Ectodermal cell (in vitro differentiated cells): ENCODE measurements around the gene CERT1.

Experiments
- H3K27ac ChIP-seq: 2 replicates; pipeline ENCODE4 v1.7.0; 2013; ENCODE audit warnings: mild to moderate bottlenecking, low read depth, low read length; ENCODE audit not compliant: insufficient read depth, poor library complexity, severe bottlenecking
- H3K27me3 ChIP-seq: 2 replicates; pipeline ENCODE4 v1.7.0; 2013; ENCODE audit warnings: mild to moderate bottlenecking, low read length; ENCODE audit not compliant: insufficient read depth, control insufficient read depth, poor library complexity, severe bottlenecking
- H3K36me3 ChIP-seq: one replicate; pipeline ENCODE4 v1.7.0; 2013; ENCODE audit warnings: low read length; ENCODE audit not compliant: control insufficient read depth, insufficient read depth
- H3K4me1 ChIP-seq: one replicate; pipeline ENCODE4 v1.7.0; 2013; ENCODE audit warnings: low read length; ENCODE audit not compliant: control insufficient read depth, insufficient read depth
- H3K4me3 ChIP-seq: 2 replicates; pipeline ENCODE4 v1.7.0; 2013; ENCODE audit warnings: low read depth, low read length, control low read depth; ENCODE audit not compliant: insufficient read depth
- H3K9me3 ChIP-seq: 2 replicates; pipeline ENCODE4 v1.7.0; 2013; ENCODE audit warnings: mild to moderate bottlenecking, low read length, moderate library complexity; ENCODE audit not compliant: control insufficient read depth
- WGBS, 2 experiments: methylation state at CpG; one replicate each; pipeline ENCODE4 v1.1.7; 2013; ENCODE audit warnings: missing lambda C conversion rate in 2 of 2; 5-methylcytosine and 5-hydroxymethylcytosine counted together

Gene CERT1

GRCh38 chr5:75484605-75485004, 26.8 kb downstream of the CERT1 start:
- WGBS, 2 experiments, result 100% methylated on average over 1 of the region's 1 CpG; no CpG with 5 or more reads in 1 of the 2 experiments
- Histone ChIP-seq H3K9me3 (no peaks in the 10 kb centered on the region), H3K4me3 (no peak overlapping the region), H3K27ac (no peak overlapping the region), H3K27me3 (no peaks in the 10 kb centered on the region), H3K4me1 (no peaks in the 10 kb centered on the region), H3K36me3 (no peaks in the 10 kb centered on the region)

GRCh38 chr5:75482482-75482881, 28.9 kb downstream of the CERT1 start:
- Histone ChIP-seq H3K9me3 (no peaks in the 10 kb centered on the region), H3K36me3 (no peaks in the 10 kb centered on the region), H3K4me3 (no peak overlapping the region), H3K4me1 (no peaks in the 10 kb centered on the region), H3K27me3 (no peaks in the 10 kb centered on the region), H3K27ac (no peak overlapping the region)
- 77 to 82% methylated on average over 3 of the region's 3 CpGs for WGBS, 2 experiments

GRCh38 chr5:75481024-75481423, 30.4 kb downstream of the CERT1 start:
- Histone ChIP-seq H3K36me3 (no peaks in the 10 kb centered on the region), H3K4me1 (no peaks in the 10 kb centered on the region), H3K27ac (no peak overlapping the region), H3K9me3 (no peaks in the 10 kb centered on the region), H3K4me3 (no peak overlapping the region), H3K27me3 (no peaks in the 10 kb centered on the region)
- 89 to 95% methylated on average over 3 of the region's 4 CpGs for WGBS, 2 experiments

GRCh38 chr5:75475364-75475763, 36.1 kb downstream of the CERT1 start:
- Histone ChIP-seq H3K4me1 (peaks cover 2% of the 10 kb centered on the region), H3K36me3 (no peaks in the 10 kb centered on the region), H3K9me3 (no peaks in the 10 kb centered on the region), H3K27ac (no peak overlapping the region), H3K27me3 (no peaks in the 10 kb centered on the region), H3K4me3 (no peak overlapping the region)
- WGBS, 2 experiments, result 55 to 58% methylated on average over 3 to 4 of the region's 4 CpGs

GRCh38 chr5:75473463-75473862, 38.0 kb downstream of the CERT1 start:
- Histone ChIP-seq H3K9me3 (no peaks in the 10 kb centered on the region), H3K27me3 (no peaks in the 10 kb centered on the region), H3K27ac (no peak overlapping the region), H3K36me3 (no peaks in the 10 kb centered on the region), H3K4me1 (peaks cover 2% of the 10 kb centered on the region), H3K4me3 (no peak overlapping the region)
- WGBS, 2 experiments, result 87 to 94% methylated on average over 2 of the region's 2 CpGs

- Histone ChIP-seq H3K4me1 (peaks cover 2% of the 10 kb centered on the region), H3K4me3 (no peak overlapping the region), H3K27me3 (no peaks in the 10 kb centered on the region), H3K9me3 (no peaks in the 10 kb centered on the region), H3K27ac (no peak overlapping the region), H3K36me3 (no peaks in the 10 kb centered on the region)
- WGBS, 2 experiments, result 95% methylated on average over 1 of the region's 1 CpG
Observed at GRCh38 chr5:75472973-75473372, 38.5 kb downstream of the CERT1 start.

- H3K27ac ChIP-seq, result no peak overlapping the region
- no peaks in the 10 kb centered on the region for H3K27me3 ChIP-seq
- H3K36me3 ChIP-seq, result no peaks in the 10 kb centered on the region
- H3K4me3 ChIP-seq, result no peak overlapping the region
- H3K4me1 ChIP-seq, result peaks cover 2% of the 10 kb centered on the region
- 89 to 98% methylated on average over 2 of the region's 2 CpGs for WGBS, 2 experiments
- no peaks in the 10 kb centered on the region for H3K9me3 ChIP-seq
Observed at GRCh38 chr5:75471193-75471592, 40.2 kb downstream of the CERT1 start.

- no peaks in the 10 kb centered on the region for H3K4me1 ChIP-seq
- no peak overlapping the region for H3K4me3 ChIP-seq
- H3K27me3 ChIP-seq, result no peaks in the 10 kb centered on the region
- no peak overlapping the region for H3K27ac ChIP-seq
- no peaks in the 10 kb centered on the region for H3K9me3 ChIP-seq
- H3K36me3 ChIP-seq, result no peaks in the 10 kb centered on the region
- WGBS, 2 experiments, result 91 to 95% methylated on average over 1 of the region's 1 CpG
Observed at GRCh38 chr5:75469017-75469416, 42.4 kb downstream of the CERT1 start.

- Histone ChIP-seq H3K36me3 (no peaks in the 10 kb centered on the region), H3K27me3 (no peaks in the 10 kb centered on the region), H3K9me3 (no peaks in the 10 kb centered on the region), H3K27ac (no peak overlapping the region), H3K4me3 (no peak overlapping the region), H3K4me1 (no peaks in the 10 kb centered on the region)
- WGBS, 2 experiments, result 89 to 96% methylated on average over 2 of the region's 2 CpGs
Observed at GRCh38 chr5:75468593-75468992, 42.8 kb downstream of the CERT1 start.

GRCh38 chr5:75466006-75466716, 45.3 kb downstream of the CERT1 start:
- no peaks in the 10 kb centered on the region for H3K36me3 ChIP-seq
- no peak overlapping the region for H3K4me3 ChIP-seq
- H3K27me3 ChIP-seq, result no peaks in the 10 kb centered on the region

More at GRCh38 chr5:75466006-75466716, 45.3 kb downstream of the CERT1 start:
- Histone ChIP-seq H3K27ac (no peak overlapping the region), H3K4me1 (no peaks in the 10 kb centered on the region), H3K9me3 (no peaks in the 10 kb centered on the region)
- 82 to 89% methylated on average over 5 of the region's 6 CpGs for WGBS, 2 experiments
